A673 (cell line): Measurements from ENCODE around the gene LILRB3. TPM values are rescaled to one million over a fixed set of nuclear protein-coding genes. Genes with fewer than 3 reads are reported as not detected.

Experiments used
- BruUV-seq: library from RNA; stranded (reverse); fragments of 400-500 nt; replicated peaks from 2 replicates; lab custom pipeline; 2021; lab: Mats Ljungman, UMichigan
- CTCF ChIA-PET: fragments of 300-600 bp; sonication (Branson Sonifier 250); formaldehyde crosslinking; loops from one replicate; lab custom pipeline; 2022; ENCODE audit warnings: antibody characterized with exemption; lab: Charles Lee
- POLR2A ChIA-PET: fragments of 300-600 bp; sonication (Branson Sonifier 250); formaldehyde crosslinking; loops from one replicate; lab custom pipeline; 2022; ENCODE audit warnings: antibody characterized with exemption; ENCODE audit not compliant: low non-redundant PET; lab: Charles Lee
- DNase-seq: peaks from one replicate; pipeline ENCODE4 v3.0.0-alpha.2; 2015; ENCODE audit warnings: low spot score
- H3K27ac ChIP-seq: fragments of 200-600 bp; sonication (generic); 2 replicates; pipeline ENCODE4 v1.5.1; 2016; ENCODE audit warnings: mixed run types, low read depth, mild to moderate bottlenecking, mixed read lengths, antibody characterized with exemption, low read length; ENCODE audit not compliant: poor library complexity, severe bottlenecking
- H3K27me3 ChIP-seq: fragments of 200-600 bp; sonication (generic); replicated peaks from 2 replicates; pipeline ENCODE4 v1.6.1; 2017; ENCODE audit warnings: mixed run types, low read depth, mild to moderate bottlenecking, mixed read lengths, antibody characterized with exemption, low read length; ENCODE audit not compliant: insufficient read depth, poor library complexity
- H3K36me3 ChIP-seq: fragments of 200-600 bp; sonication (generic); 2 replicates; pipeline ENCODE4 v1.6.1; 2016; ENCODE audit warnings: mixed run types, mild to moderate bottlenecking, mixed read lengths, antibody characterized with exemption, low read length; ENCODE audit not compliant: insufficient read depth, poor library complexity, severe bottlenecking
- H3K4me1 ChIP-seq: fragments of 200-600 bp; sonication (generic); 2 replicates; pipeline ENCODE4 v1.6.1; 2017; ENCODE audit warnings: mixed run types, mild to moderate bottlenecking, mixed read lengths, antibody characterized with exemption, low read length; ENCODE audit not compliant: insufficient read depth, poor library complexity, severe bottlenecking
- H3K4me3 ChIP-seq: fragments of 200-600 bp; sonication (generic); 2 replicates; pipeline ENCODE4 v1.5.1; 2016; ENCODE audit warnings: low read depth, mixed run types, mild to moderate bottlenecking, mixed read lengths, low read length; ENCODE audit not compliant: poor library complexity, severe bottlenecking
- H3K9me3 ChIP-seq: fragments of 200-600 bp; sonication (generic); 2 replicates; pipeline ENCODE4 v1.6.1; 2016; ENCODE audit warnings: mixed run types, low read depth, mild to moderate bottlenecking, mixed read lengths, antibody characterized with exemption, low read length; ENCODE audit not compliant: poor library complexity, severe bottlenecking
- CTCF ChIP-seq: fragments of 300-800, 200-600 bp; sonication (generic); conservative IDR thresholded peaks from 2 replicates; pipeline ENCODE4 v1.5.1; 2017; ENCODE audit warnings: low read depth, mild to moderate bottlenecking, antibody characterized with exemption, low read length, moderate library complexity, mixed read lengths
- EZH2 ChIP-seq: fragments of 200-600 bp; sonication (generic); IDR thresholded peaks from 2 replicates; pipeline ENCODE4 v1.6.1; 2017; ENCODE audit warnings: borderline replicate concordance, low read depth, mild to moderate bottlenecking, mixed read lengths, antibody characterized with exemption, low read length; ENCODE audit not compliant: poor library complexity, severe bottlenecking
- intact Hi-C: fragments of 100-400 bp; cut with micrococcal nuclease; formaldehyde crosslinking; loops from one replicate; pipeline ENCODE4 v1.10.0; 2022; ENCODE audit not compliant: unreplicated experiment
- total RNA-seq: library from RNA; stranded (reverse); gene quantifications from 2 replicates; pipeline ENCODE4 v1.2.3, GENCODE V29; 2021

The LILRB3 gene
- total RNA-seq, 1 experiment from 2014 or later, result not detected

GRCh38 chr19:54252243-54252642 is 29.4 kb upstream of the LILRB3 start:
- POLR2A ChIA-PET, result no interaction called here

DNA sequence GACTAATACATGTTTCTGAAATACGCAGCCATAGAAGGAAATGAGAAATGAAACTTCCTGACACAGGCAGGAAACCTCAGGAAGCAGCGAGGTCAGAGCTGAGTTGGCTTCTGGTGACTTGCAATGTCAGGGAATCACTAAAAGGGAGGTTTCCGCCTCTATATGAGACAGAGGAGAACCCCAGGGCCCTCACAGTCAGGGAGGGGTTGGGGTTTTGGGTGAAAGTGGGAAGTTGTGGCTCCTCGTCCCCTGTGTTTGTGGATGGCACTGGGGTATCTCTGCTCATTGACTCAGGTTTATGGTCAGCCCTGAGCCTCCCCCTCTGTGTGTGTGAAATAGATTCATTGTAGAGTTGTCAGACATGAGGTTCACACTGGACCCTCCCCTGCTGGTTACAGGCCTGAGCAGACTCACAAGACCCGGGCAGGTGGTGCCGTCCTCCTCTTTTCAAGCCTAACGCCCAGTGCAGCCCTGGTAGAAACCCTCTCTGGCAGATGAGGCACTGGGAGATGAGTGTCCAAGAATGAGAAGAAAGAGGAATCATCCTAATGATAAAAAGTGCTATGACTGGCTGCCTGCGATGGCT is 25.3 kb upstream of the LILRB3 start:
- DNase-seq, result no peak
- Histone ChIP-seq H3K36me3 (no peaks in the 10 kb centered on the region), H3K4me3 (no peak overlapping the region), H3K27me3 (peaks cover 7% of the 10 kb centered on the region), H3K9me3 (no peaks in the 10 kb centered on the region), H3K27ac (no peak overlapping the region), H3K4me1 (no peaks in the 10 kb centered on the region)
- TF ChIP-seq EZH2 (no peak), CTCF (no peak)
- POLR2A ChIA-PET, result no interaction called here
- CTCF ChIA-PET, result interaction anchor here (0.6 kb wide), 1 partner anchor 17 kb away, joined by 4 read pairs; no protein-coding TSS in a partner anchor
- no TSS peak for BruUV-seq
- intact Hi-C loops, result no loop called here

More at GRCh38 chr19:54252243-54252642, 29.4 kb upstream of the LILRB3 start:
- CTCF ChIA-PET, result no interaction called here
- H3K36me3 ChIP-seq, result no peaks in the 10 kb centered on the region
- H3K27me3 ChIP-seq, result peaks cover 24% of the 10 kb centered on the region
- intact Hi-C loops, result no loop called here
- TF ChIP-seq EZH2, result no peak
- TF ChIP-seq CTCF, result no peak
- no TSS peak for BruUV-seq
- no peak overlapping the region for H3K4me3 ChIP-seq
- no peaks in the 10 kb centered on the region for H3K4me1 ChIP-seq
- H3K27ac ChIP-seq, result no peak overlapping the region
- no peak for DNase-seq
- H3K9me3 ChIP-seq, result no peaks in the 10 kb centered on the region

- TF ChIP-seq CTCF, result no peak
- no peak for TF ChIP-seq EZH2
- intact Hi-C loops, result no loop called here
- H3K27ac ChIP-seq, result no peak overlapping the region
- ChIA-PET POLR2A (no interaction called here), CTCF (no interaction called here)
- no peak overlapping the region for H3K4me3 ChIP-seq
- no peaks in the 10 kb centered on the region for H3K4me1 ChIP-seq
- peaks cover 7% of the 10 kb centered on the region for H3K27me3 ChIP-seq
- BruUV-seq, result no TSS peak
- no peaks in the 10 kb centered on the region for H3K36me3 ChIP-seq
- DNase-seq, result no peak
- H3K9me3 ChIP-seq, result no peaks in the 10 kb centered on the region
These were observed 24.5 kb upstream of the LILRB3 start for GRCh38 chr19:54247106-54247930.
